CD14-positive monocyte (primary cell): ENCODE measurements around the gene SETX. TPM values are rescaled to one million over a fixed set of nuclear protein-coding genes. Genes with fewer than 3 reads are reported as not detected.
A peak's percentile ranks its signal among the peaks of the same experiment; 100 is the strongest.

Source experiments
- DNase-seq, 3 donors: peaks; one replicate each; pipeline ENCODE4 v3.0.0-alpha.2; 2011 to 2022
- H2AFZ ChIP-seq: 2 replicates; pipeline ENCODE4 v1.6.0; 2012; ENCODE audit warnings: mild to moderate bottlenecking, low read depth, low read length, inconsistent platforms; ENCODE audit not compliant: insufficient read depth, poor library complexity, severe bottlenecking
- H3K27ac ChIP-seq, 2 donors: 1 replicate in 1 of 2; 2 replicates in 1 of 2; pipeline ENCODE4 v1.5.1; 2012 to 2013; ENCODE audit warnings: low read length in 2 of 2, control low read depth in 1 of 2, inconsistent platforms in 1 of 2, low read depth in 1 of 2, mild to moderate bottlenecking in 1 of 2
- H3K27me3 ChIP-seq, 2 donors: one replicate each; pipeline versions ENCODE4 v1.6.0 to v1.6.1; 2011 to 2013; ENCODE audit warnings: low read length in 2 of 2; ENCODE audit not compliant: control insufficient read depth in 2 of 2, insufficient read depth in 2 of 2
- H3K36me3 ChIP-seq, 2 donors: replicated peaks in 1 of 2; 1 replicate in 1 of 2; 2 replicates in 1 of 2; pipeline versions ENCODE4 v1.5.1 to v1.6.1; 2012 to 2013; ENCODE audit warnings: low read length in 2 of 2, control low read depth in 1 of 2, inconsistent platforms in 1 of 2, mild to moderate bottlenecking in 1 of 2; ENCODE audit not compliant: insufficient read depth in 2 of 2, control insufficient read depth in 1 of 2
- H3K4me1 ChIP-seq, 2 donors: 1 replicate in 1 of 2; 2 replicates in 1 of 2; pipeline versions ENCODE4 v1.5.1 to v1.6.1; 2012 to 2013; ENCODE audit warnings: low read length in 2 of 2, control low read depth in 1 of 2, inconsistent platforms in 1 of 2, mild to moderate bottlenecking in 1 of 2, moderate library complexity in 1 of 2; ENCODE audit not compliant: insufficient read depth in 2 of 2, control insufficient read depth in 1 of 2
- H3K4me2 ChIP-seq: replicated peaks from 2 replicates; pipeline ENCODE3; 2012; ENCODE audit warnings: low read length, moderate library complexity, mild to moderate bottlenecking; ENCODE audit not compliant: poor library complexity, severe bottlenecking; ENCODE audit errors: extremely low read depth
- H3K4me3 ChIP-seq, 3 experiments: fragments of 200-600 bp in 1 of 3; sonication (generic) in 1 of 3; replicated peaks in 1 of 3; 1 replicate in 2 of 3; 2 replicates in 1 of 3; pipeline ENCODE4 v1.5.1; 2011 to 2013; ENCODE audit warnings: low read length in 3 of 3, mild to moderate bottlenecking in 3 of 3, control low read depth in 2 of 3, low read depth in 2 of 3, inconsistent platforms in 1 of 3, moderate library complexity in 1 of 3
- H3K79me2 ChIP-seq: 2 replicates; pipeline ENCODE4 v1.6.0; 2012; ENCODE audit warnings: mild to moderate bottlenecking, control low read depth, inconsistent platforms, low read length, moderate library complexity; ENCODE audit not compliant: insufficient read depth
- H3K9ac ChIP-seq: 2 replicates; pipeline ENCODE4 v1.6.0; 2017; ENCODE audit warnings: low read length, mild to moderate bottlenecking; ENCODE audit not compliant: insufficient read depth, poor library complexity, severe bottlenecking
- H3K9me3 ChIP-seq, 2 donors: replicated peaks in 1 of 2; 1 replicate in 1 of 2; 2 replicates in 1 of 2; pipeline versions ENCODE4 v1.5.1 to v1.6.1; 2012 to 2013; ENCODE audit warnings: low read length in 2 of 2, control low read depth in 1 of 2; ENCODE audit not compliant: control insufficient read depth in 1 of 2, insufficient read depth in 1 of 2
- H4K20me1 ChIP-seq: 2 replicates; pipeline ENCODE4 v1.6.0; 2012; ENCODE audit warnings: mild to moderate bottlenecking, low read length, control low read depth, moderate library complexity; ENCODE audit not compliant: insufficient read depth
- H3K27ac Mint-ChIP-seq, 7 donors: one replicate each; pipeline ENCODE4 v1.8.0; 2020; ENCODE audit warnings: mild to moderate bottlenecking in 7 of 7, mixed read lengths in 7 of 7, moderate library complexity in 6 of 7, inconsistent platforms in 2 of 7
- H3K27me3 Mint-ChIP-seq, 3 donors: one replicate each; pipeline ENCODE4 v1.8.0; 2021 to 2022; ENCODE audit warnings: low read depth in 3 of 3, mild to moderate bottlenecking in 3 of 3, mixed read lengths in 3 of 3, moderate library complexity in 3 of 3, inconsistent platforms in 1 of 3
- H3K36me3 Mint-ChIP-seq, 2 donors: one replicate each; pipeline ENCODE4 v1.8.0; 2020; ENCODE audit warnings: mixed read lengths in 2 of 2, inconsistent platforms in 1 of 2, mild to moderate bottlenecking in 1 of 2
- H3K4me1 Mint-ChIP-seq: one replicate; pipeline ENCODE4 v1.8.0; 2020; ENCODE audit warnings: mild to moderate bottlenecking, mixed read lengths
- H3K4me3 Mint-ChIP-seq, 2 donors: one replicate each; pipeline ENCODE4 v1.8.0; 2020; ENCODE audit warnings: mild to moderate bottlenecking in 2 of 2, mixed read lengths in 2 of 2, moderate library complexity in 1 of 2
- H3K9me3 Mint-ChIP-seq, 7 donors: one replicate each; pipeline ENCODE4 v1.8.0; 2020 to 2022; ENCODE audit warnings: mixed read lengths in 7 of 7, mild to moderate bottlenecking in 6 of 7, moderate library complexity in 6 of 7, inconsistent platforms in 2 of 7
- WGBS: methylation state at CpG from one replicate; pipeline ENCODE4 v1.1.5; 2013; ENCODE audit warnings: missing lambda C conversion rate; ENCODE audit not compliant: insufficient coverage; 5-methylcytosine and 5-hydroxymethylcytosine counted together
- intact Hi-C, 2 donors: fragments of 100-400 bp; cut with micrococcal nuclease; formaldehyde crosslinking; loops; one replicate each; pipeline versions ENCODE4 v1.15.0 to v1.15.1; 2023
- polyA plus RNA-seq, 3 donors: library from polyadenylated mRNA; depleted of rRNA in 1 of 3; unstranded in 2 of 3; stranded (reverse) in 1 of 3; fragments of 300-500 nt in 2 of 3; fragments of >200 nt in 1 of 3; fragmentation: Illumina TruSeq in 2 of 3; gene quantifications; 1 replicate in 2 of 3; 2 replicates in 1 of 3; pipeline ENCODE4 v1.2.3, GENCODE V29; 2012 to 2021
- TF ChIP-seq, protein P1 (sequence below): fragments of 200-600 bp; IDR thresholded peaks from one replicate; pipeline ENCODE4 v1.8.0; 2022; ENCODE audit warnings: antibody characterized with exemption, mild to moderate bottlenecking

SETX gene
- polyA plus RNA-seq, 3 donors = 18.4 to 31.7 (median 24.2) TPM

DNA sequence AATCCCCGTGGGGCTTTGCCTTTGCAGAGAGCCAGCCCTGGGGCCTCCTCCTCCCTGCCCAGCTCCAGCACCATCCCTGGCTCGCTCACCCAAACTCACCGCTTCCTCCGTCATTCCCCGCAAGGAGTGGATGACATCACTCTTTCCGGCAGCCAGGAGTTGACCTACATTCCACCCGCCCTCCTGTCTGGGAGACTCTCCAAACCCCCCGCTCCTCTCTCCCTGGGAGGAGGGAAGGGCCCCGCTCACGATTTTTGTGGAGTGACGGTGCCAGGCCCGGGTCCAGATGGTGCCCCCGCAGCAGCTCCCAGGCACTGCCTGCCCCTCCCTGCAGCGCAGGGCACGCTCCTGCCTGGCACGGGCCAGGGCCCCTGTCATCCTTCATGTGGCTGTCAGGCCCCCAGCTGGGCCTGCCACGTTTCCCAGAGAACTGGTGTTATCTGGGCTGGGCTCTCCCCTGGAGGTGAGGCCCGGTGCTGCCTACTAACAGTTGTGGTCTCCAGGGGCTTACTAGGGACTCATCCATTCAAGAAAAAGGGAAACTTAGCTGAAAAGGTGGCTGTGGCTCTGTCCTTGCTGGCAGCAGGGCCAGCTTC is 140.7 kb downstream of the SETX start:
- TF ChIP-seq, protein P1, sequence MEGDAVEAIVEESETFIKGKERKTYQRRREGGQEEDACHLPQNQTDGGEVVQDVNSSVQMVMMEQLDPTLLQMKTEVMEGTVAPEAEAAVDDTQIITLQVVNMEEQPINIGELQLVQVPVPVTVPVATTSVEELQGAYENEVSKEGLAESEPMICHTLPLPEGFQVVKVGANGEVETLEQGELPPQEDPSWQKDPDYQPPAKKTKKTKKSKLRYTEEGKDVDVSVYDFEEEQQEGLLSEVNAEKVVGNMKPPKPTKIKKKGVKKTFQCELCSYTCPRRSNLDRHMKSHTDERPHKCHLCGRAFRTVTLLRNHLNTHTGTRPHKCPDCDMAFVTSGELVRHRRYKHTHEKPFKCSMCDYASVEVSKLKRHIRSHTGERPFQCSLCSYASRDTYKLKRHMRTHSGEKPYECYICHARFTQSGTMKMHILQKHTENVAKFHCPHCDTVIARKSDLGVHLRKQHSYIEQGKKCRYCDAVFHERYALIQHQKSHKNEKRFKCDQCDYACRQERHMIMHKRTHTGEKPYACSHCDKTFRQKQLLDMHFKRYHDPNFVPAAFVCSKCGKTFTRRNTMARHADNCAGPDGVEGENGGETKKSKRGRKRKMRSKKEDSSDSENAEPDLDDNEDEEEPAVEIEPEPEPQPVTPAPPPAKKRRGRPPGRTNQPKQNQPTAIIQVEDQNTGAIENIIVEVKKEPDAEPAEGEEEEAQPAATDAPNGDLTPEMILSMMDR = no peak
- H3K9ac ChIP-seq = no peak overlapping the region
- no peaks in the 10 kb centered on the region for H3K36me3 ChIP-seq
- Mint-ChIP-seq H3K36me3 (no peaks in the 10 kb centered on the region), H3K4me1 (peaks cover 44% of the 10 kb centered on the region), H3K27me3 (peaks cover 3 to 12% (median 10%) of the 10 kb centered on the region in 3 donors), H3K4me3 (peak overlapping the region in 1 of 2 donors; percentile 39), H3K9me3 (peaks cover 0 to 3% (median 0%) of the 10 kb centered on the region in 7 donors), H3K27ac (no peak overlapping the region)
- no peaks in the 10 kb centered on the region for H3K27me3 ChIP-seq
- no peaks in the 10 kb centered on the region for H3K79me2 ChIP-seq
- no peak overlapping the region for H2AFZ ChIP-seq
- no peaks in the 10 kb centered on the region for H4K20me1 ChIP-seq
- intact Hi-C loops = no loop called here
- no peak overlapping the region for H3K27ac ChIP-seq
- no peaks in the 10 kb centered on the region for H3K9me3 ChIP-seq
- H3K4me3 ChIP-seq = no peak overlapping the region
- 70% methylated on average over 15 of the region's 18 CpGs for WGBS
- peaks cover 35 to 43% of the 10 kb centered on the region in 2 donors for H3K4me1 ChIP-seq
- no peak for DNase-seq
- no peak overlapping the region for H3K4me2 ChIP-seq

DNA sequence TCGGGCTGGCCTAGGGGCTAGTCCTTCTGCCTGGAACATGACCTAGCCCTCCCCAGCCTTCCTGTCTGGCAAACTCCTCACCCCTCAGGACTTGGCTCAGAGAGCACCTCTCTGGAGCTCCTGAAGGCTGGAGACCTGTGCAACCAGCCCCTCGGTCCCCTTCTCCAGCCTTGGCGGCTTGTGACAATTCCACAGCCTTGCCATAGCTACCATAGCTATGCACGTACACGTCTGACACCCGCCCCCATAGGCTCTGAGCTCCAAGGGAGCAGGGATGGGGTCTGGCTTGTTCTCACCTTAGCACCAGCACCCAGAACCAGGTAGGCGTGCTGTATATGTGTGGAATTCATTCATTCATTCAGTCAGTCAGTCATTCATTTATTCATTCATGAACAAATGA is 143.2 kb downstream of the SETX start:
- no peaks in the 10 kb centered on the region for H4K20me1 ChIP-seq
- peaks cover 25% of the 10 kb centered on the region for H3K4me1 Mint-ChIP-seq
- no peak overlapping the region for H3K9ac ChIP-seq
- no peak overlapping the region for H3K4me2 ChIP-seq
- WGBS = 100% methylated on average over 1 of the region's 7 CpGs
- H2AFZ ChIP-seq = no peak overlapping the region
- no peak overlapping the region for H3K27ac Mint-ChIP-seq
- no peak overlapping the region for H3K4me3 ChIP-seq
- H3K36me3 ChIP-seq = no peaks in the 10 kb centered on the region
- H3K4me1 ChIP-seq = peaks cover 9 to 17% of the 10 kb centered on the region in 2 donors
- H3K79me2 ChIP-seq = no peaks in the 10 kb centered on the region
- no peak for DNase-seq
- H3K27me3 ChIP-seq = no peaks in the 10 kb centered on the region
- intact Hi-C loops = no loop called here
- TF ChIP-seq, protein P1 = no peak
- no peaks in the 10 kb centered on the region for H3K9me3 ChIP-seq
- no peak overlapping the region for H3K27ac ChIP-seq
- H3K36me3 Mint-ChIP-seq = no peaks in the 10 kb centered on the region
- no peaks in the 10 kb centered on the region for H3K9me3 Mint-ChIP-seq
- peaks cover 3 to 15% (median 14%) of the 10 kb centered on the region in 3 donors for H3K27me3 Mint-ChIP-seq
- no peak overlapping the region for H3K4me3 Mint-ChIP-seq

Other genes starting within 250 kb of the SETX start
- 1 to 10 TPM; 2.1 to 10.0 (median 5.0) TPM for gene NTNG2, start 192.9 kb downstream of the SETX start, polyA plus RNA-seq
- 1 to 10 TPM; 2.2 to 5.8 (median 4.1) TPM for gene TTF1, start 51.9 kb upstream of the SETX start, polyA plus RNA-seq
- not detected for gene CFAP77, start 55.2 kb upstream of the SETX start, polyA plus RNA-seq
- gene BARHL1, start 227.6 kb upstream of the SETX start, polyA plus RNA-seq = not detected